DMS 273 (cell line): ENCODE data around the gene NBPF1.
"Not testable (repeated sequence)": the region's sequence is repeated elsewhere in the genome, so short reads cannot be mapped to it uniquely, and the experiment has no call there.

Source experiments
- DNase-seq: peaks from one replicate; lab custom pipeline; 2025; ENCODE audit not compliant: unreplicated experiment; lab: John Stamatoyannopoulos, UW

Gene NBPF1

GRCh38 chr1:16642025-16642966 is 28.9 kb upstream of the NBPF1 start:
- not testable (repeated sequence) for DNase-seq

GRCh38 chr1:16641159-16641975 is 28.0 kb upstream of the NBPF1 start:
- DNase-seq: not testable (repeated sequence)

DNA sequence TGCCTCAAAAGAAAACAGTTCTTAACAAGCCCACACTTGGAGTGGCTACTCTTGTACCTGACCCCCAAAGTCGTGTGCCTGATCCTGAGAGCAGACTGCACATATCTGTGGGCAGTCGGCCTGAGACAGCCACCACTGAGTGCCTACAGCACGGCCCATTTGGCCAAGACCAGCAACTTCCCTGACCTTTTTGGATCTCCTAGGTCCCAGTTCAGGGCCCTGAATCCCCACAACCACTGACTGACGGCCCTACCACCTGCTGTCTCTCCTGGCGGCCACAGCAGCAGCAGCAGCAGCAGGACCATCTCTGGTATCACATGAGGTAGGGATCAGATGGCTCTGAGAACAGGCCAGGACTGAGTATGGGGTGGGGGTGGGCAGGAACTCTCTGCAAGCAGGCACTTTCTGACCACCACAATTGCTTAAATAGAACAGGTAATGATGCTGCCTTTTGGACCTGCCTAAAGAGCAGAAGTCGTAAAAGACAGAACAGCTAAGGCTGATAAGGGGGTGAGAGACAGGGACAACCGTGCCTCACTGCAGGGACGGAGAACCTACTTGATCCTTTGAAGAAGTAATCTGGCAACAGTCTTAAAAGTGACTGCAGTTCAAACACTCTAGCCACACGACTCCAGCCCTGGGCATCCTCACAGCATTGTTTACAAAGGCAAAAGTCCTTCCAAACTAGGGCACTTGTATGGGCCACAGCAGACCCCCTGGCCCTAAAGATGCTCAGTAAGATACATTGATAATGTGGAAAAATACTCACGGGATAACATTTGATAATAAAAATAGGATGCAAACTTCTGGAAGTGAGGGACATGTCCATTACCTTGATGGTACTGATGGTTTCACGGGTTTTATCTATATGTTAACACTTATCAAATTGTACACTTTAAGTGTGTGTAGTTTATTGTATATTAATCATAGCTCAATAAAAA is 26.0 kb upstream of the NBPF1 start:
- peak; percentile 80 for DNase-seq

GRCh38 chr1:16637941-16638778 is 24.8 kb upstream of the NBPF1 start:
- DNase-seq: not testable (repeated sequence)

DNA sequence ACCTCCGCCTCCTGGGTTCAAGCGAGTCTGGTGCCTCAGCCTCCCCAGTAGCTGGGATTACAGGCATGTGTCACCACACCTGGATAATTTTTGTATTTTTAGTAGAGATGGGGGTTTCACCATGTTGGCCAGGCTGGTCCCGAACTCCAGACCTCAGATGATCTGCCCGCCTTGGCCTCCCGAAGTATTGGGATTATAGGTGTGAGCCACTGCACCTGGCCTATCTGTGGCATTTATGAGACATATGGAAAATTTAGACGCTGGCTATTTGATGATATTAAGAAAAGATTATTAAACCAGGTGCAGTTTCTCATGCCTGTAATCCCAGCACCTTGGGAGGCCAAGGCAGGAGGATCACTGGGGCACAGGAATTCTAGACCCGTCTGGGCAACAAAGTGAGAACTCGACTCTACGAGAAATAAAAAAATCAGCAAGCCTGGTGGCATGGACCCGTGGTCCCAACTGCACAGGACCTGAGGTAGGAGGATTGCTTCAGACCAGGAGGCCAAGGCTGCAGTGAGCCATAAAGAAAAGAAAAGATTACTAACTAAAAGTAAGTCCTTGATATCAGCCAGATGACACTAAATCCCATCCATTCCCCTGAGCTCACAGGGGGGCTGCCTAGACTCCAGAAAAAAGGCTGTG is 23.3 kb upstream of the NBPF1 start:
- DNase-seq: not testable (repeated sequence)

GRCh38 chr1:16635959-16636358 is 22.6 kb upstream of the NBPF1 start:
- DNase-seq: not testable (repeated sequence)

DNA sequence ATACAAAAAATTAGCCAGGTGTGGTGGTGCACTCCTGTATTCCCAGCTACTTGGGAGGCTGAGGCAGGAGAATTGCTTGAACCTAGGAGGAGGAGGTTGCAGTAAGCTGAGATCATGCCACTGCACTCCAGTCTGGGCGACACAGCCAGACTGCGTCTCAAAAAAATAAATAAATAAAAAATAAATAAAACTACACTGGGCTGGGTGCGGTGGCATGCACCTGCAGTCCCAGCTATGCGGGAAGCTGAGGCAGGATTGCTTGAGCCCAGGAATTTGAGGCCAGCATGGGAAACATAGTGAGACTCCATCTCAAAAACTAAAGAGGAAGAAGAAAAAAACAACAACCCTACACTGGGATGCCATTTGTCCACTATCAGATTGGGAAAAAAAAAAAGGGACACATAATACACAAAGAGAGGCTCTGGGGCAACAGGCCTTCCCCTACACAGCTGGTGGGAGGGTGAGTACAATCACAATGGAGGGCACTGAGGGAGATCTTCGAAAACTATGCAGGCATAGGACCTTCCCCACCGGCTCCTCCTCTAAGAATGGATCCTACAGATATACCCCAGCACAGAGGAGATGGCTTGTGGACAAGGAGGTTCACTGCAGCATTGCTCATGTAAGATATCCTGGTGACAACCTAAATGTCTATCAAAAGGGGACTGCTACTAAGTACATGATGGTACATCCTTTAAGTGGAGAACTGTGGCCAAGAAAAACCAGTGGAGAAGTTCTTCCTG is 20.3 kb upstream of the NBPF1 start:
- DNase-seq: not testable (repeated sequence)

DNA sequence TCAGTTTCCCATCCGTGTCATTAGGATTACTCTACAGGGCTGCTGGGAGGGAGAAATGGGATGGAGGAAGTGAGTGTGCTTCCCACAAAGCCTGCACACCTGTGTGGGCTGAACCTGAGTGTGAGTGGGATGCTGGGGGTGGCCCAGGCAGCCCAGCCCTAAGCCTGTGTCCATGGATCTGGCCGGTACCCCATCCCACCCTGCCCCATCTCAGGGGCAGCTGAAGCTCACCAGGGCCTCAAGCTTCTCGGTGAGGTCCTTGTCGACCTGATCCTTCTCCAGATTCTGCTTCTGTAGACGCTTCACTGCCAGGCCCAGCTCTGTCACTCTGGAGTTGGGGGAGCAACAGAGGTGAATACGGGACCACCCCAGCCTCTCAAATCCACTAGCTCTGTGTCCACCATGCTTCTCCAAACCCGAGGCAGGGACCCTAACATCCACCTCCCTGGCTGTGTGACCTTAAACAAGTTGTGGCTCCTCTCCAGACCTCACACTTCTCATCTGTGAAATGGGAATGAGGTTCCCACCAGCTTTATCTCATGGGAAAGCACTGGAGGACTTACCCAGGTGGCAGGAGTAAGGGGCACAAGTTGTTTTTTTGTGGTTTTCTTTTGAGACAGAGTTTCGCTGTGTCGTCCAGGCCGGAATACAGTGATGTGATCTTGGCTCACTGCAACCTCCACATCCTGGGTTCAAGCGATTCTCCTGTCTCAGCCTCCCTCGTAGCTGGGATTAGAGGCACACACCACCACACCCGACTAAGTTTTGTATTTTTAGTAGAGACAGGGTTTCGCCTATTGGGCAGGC is 18.9 kb upstream of the NBPF1 start:
- not testable (repeated sequence) for DNase-seq

- DNase-seq: no peak
Measured at GRCh38 chr1:16631248-16632043, 18.1 kb upstream of the NBPF1 start.

GRCh38 chr1:16630661-16631247 is 17.4 kb upstream of the NBPF1 start:
- DNase-seq: no peak

- DNase-seq: not testable (repeated sequence)
Measured at GRCh38 chr1:16629916-16630530, 16.7 kb upstream of the NBPF1 start.

- DNase-seq: no peak
Measured at GRCh38 chr1:16628361-16629111, 15.2 kb upstream of the NBPF1 start.

DNA sequence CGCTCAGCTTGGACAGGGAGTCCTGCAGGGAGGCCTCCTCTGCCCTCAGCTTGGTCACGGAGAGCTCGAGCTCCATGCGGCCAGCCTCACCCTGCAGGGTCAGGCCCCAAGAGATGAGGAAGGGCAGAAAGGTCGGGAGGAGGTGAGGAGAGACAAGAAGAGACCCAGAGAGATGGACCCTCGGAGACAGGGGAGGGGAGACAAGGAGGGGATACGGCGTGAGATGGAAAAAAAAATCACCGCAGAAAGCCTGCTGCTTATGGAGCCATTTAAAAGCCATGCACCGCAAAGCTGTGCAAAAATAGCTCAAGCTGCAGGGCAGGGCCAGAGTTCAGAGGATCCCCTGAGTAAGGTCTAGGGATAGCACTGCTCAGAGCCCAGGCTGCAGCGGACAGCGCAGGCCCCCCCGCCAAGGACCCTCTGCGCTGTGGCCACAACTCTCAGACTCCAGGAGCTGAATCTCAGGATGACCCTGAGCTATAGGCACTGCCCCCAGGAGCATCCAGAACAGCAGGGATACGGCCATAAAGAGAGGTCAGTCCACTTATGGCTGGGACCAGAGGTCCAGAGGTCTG is 13.1 kb upstream of the NBPF1 start:
- not testable (repeated sequence) for DNase-seq

GRCh38 chr1:16625497-16626408 is 12.4 kb upstream of the NBPF1 start:
- DNase-seq: no peak
